Endothelial cell of umbilical vein (primary cell): ENCODE results near the gene SP6. TPM values are rescaled to one million over a fixed set of nuclear protein-coding genes. Genes with fewer than 3 reads are reported as not detected.

Experiments used
- BruUV-seq: library from RNA; stranded (reverse); fragments of 400-500 nt; replicated peaks from 2 replicates; lab custom pipeline; 2021; lab: Mats Ljungman, UMichigan
- CTCF ChIA-PET: fragments of 300-600, 350-600 bp; sonication (Branson Sonifier 250); formaldehyde crosslinking; loops from one replicate; lab custom pipeline; 2021; ENCODE audit warnings: antibody characterized with exemption, inconsistent platforms; lab: Charles Lee
- POLR2A ChIA-PET: fragments of 300-600, 350-600 bp; sonication (Branson Sonifier 250); formaldehyde crosslinking; loops from one replicate; lab custom pipeline; 2021; ENCODE audit warnings: antibody characterized with exemption, inconsistent platforms; lab: Charles Lee
- DNase-seq: peaks from one replicate; pipeline ENCODE4 v3.0.0-alpha.2; 2011; ENCODE audit warnings: low read depth, low spot score
- FAIRE-seq: peaks from 2 replicates; lab custom pipeline; 2011; peaks lifted over from hg19 to GRCh38; lab: Jason Lieb, UNC
- H2AFZ ChIP-seq: 2 replicates; pipeline ENCODE4 v1.6.0; 2012; ENCODE audit warnings: low read depth, low read length, control low read depth, inconsistent platforms
- H3K27ac ChIP-seq: 2 replicates; pipeline ENCODE4 v1.5.1; 2011; ENCODE audit warnings: low read depth, mild to moderate bottlenecking, control low read depth, low read length, moderate library complexity; ENCODE audit not compliant: insufficient read depth
- H3K27me3 ChIP-seq, 2 experiments: 2 replicates each; pipeline versions ENCODE4 v1.6.0 to v1.6.1; 2011; ENCODE audit warnings: low read length in 2 of 2, mixed read lengths in 1 of 2; ENCODE audit not compliant: control insufficient read depth in 2 of 2, insufficient read depth in 2 of 2
- H3K36me3 ChIP-seq, 2 experiments: 2 replicates in 1 of 2; 3 replicates in 1 of 2; pipeline ENCODE4 v1.5.1; 2011; ENCODE audit warnings: low read length in 2 of 2, mild to moderate bottlenecking in 1 of 2, moderate library complexity in 1 of 2; ENCODE audit not compliant: control insufficient read depth in 2 of 2, insufficient read depth in 2 of 2; ENCODE audit errors: extremely low read depth in 1 of 2
- H3K4me1 ChIP-seq: 3 replicates; pipeline ENCODE4 v1.5.1; 2011; ENCODE audit warnings: mild to moderate bottlenecking, low read length; ENCODE audit not compliant: control insufficient read depth, insufficient read depth; ENCODE audit errors: extremely low read depth
- H3K4me2 ChIP-seq: 2 replicates; pipeline ENCODE4 v1.6.1; 2011; ENCODE audit warnings: low read length, control low read depth, mixed read lengths; ENCODE audit not compliant: insufficient read depth
- H3K4me3 ChIP-seq, 3 experiments: fragments of 200-600 bp in 1 of 3; sonication (generic), shearing (Covaris generic) in 1 of 3; replicated peaks in 1 of 3; 2 replicates each; pipeline ENCODE4 v1.5.1; 2011 to 2016; ENCODE audit warnings: control low read depth in 3 of 3, low read length in 3 of 3, mild to moderate bottlenecking in 2 of 3, inconsistent platforms in 1 of 3, low read depth in 1 of 3, moderate library complexity in 1 of 3; ENCODE audit not compliant: insufficient read depth in 1 of 3
- H3K79me2 ChIP-seq: 2 replicates; pipeline ENCODE4 v1.6.0; 2012; ENCODE audit warnings: low read length, inconsistent platforms; ENCODE audit not compliant: control insufficient read depth, insufficient read depth
- H3K9ac ChIP-seq: replicated peaks from 2 replicates; pipeline ENCODE3; 2011; ENCODE audit warnings: low read length, control low read depth; ENCODE audit not compliant: insufficient read depth; ENCODE audit errors: extremely low read depth
- H3K9me1 ChIP-seq: replicated peaks from 3 replicates; pipeline ENCODE4 v1.6.0; 2011; ENCODE audit warnings: mild to moderate bottlenecking, low read length; ENCODE audit not compliant: control insufficient read depth, insufficient read depth; ENCODE audit errors: extremely low read depth
- H3K9me3 ChIP-seq: replicated peaks from 2 replicates; pipeline ENCODE4 v1.5.1; 2012; ENCODE audit warnings: low read length, inconsistent platforms; ENCODE audit not compliant: control insufficient read depth, insufficient read depth
- H4K20me1 ChIP-seq: replicated peaks from 2 replicates; pipeline ENCODE3; 2011; ENCODE audit warnings: mild to moderate bottlenecking, low read length; ENCODE audit not compliant: control insufficient read depth, insufficient read depth; ENCODE audit errors: extremely low read depth
- EZH2 ChIP-seq: IDR thresholded peaks from 2 replicates; pipeline ENCODE4 v1.6.1; 2012; ENCODE audit warnings: borderline replicate concordance, low read depth, mild to moderate bottlenecking, moderate library complexity, low read length, inconsistent platforms; ENCODE audit not compliant: severe bottlenecking
- FOS ChIP-seq: IDR thresholded peaks from 2 replicates; pipeline ENCODE4 v1.6.1; 2011; ENCODE audit warnings: mild to moderate bottlenecking, low read length, moderate library complexity, borderline replicate concordance; ENCODE audit not compliant: insufficient read depth
- GATA2 ChIP-seq: IDR thresholded peaks from 2 replicates; pipeline ENCODE4 v1.7.0; 2011; ENCODE audit warnings: low read depth, mild to moderate bottlenecking, moderate library complexity, mixed read lengths, low read length; ENCODE audit not compliant: insufficient read length, insufficient read depth
- JUN ChIP-seq: IDR thresholded peaks from 2 replicates; pipeline ENCODE4 v1.6.1; 2011; ENCODE audit warnings: borderline replicate concordance, low read depth; ENCODE audit not compliant: insufficient read length, insufficient read depth
- MYC ChIP-seq: IDR thresholded peaks from one replicate; pipeline ENCODE4 v1.6.1; 2011; ENCODE audit warnings: mild to moderate bottlenecking, low read depth, low read length
- POLR2A ChIP-seq: IDR thresholded peaks from 2 replicates; pipeline ENCODE4 v1.6.1; 2012; ENCODE audit warnings: low read depth, mild to moderate bottlenecking, control low read depth, low read length
- POLR2AphosphoS5 ChIP-seq: IDR thresholded peaks from 2 replicates; pipeline ENCODE4 v1.6.1; 2012; ENCODE audit warnings: low read depth, mild to moderate bottlenecking, control low read depth, low read length, moderate library complexity; ENCODE audit not compliant: insufficient read depth
- dilution Hi-C: fragments of 300-500 bp; cut with MboI; formaldehyde crosslinking; loops from one replicate; pipeline ENCODE4 v1.15.0; 2019; ENCODE audit warnings: low sequenced_read_pairs; ENCODE audit not compliant: extremely low pct_ligation_motif_present
- intact Hi-C: fragments of 100-400 bp; cut with micrococcal nuclease; formaldehyde crosslinking; loops from one replicate; pipeline ENCODE4 v1.10.0; 2022
- polyA plus RNA-seq, 4 experiments: library from polyadenylated mRNA; depleted of rRNA in 3 of 4; stranded (reverse) in 3 of 4; unstranded in 1 of 4; fragments of >200 nt; gene quantifications; 2 replicates each; pipeline versions ENCODE4 v1.2.1 to v1.2.3, GENCODE V29; 2011 to 2012; ENCODE audit warnings: missing spikeins in 1 of 4
- total RNA-seq: library from RNA; stranded (reverse); gene quantifications from 2 replicates; pipeline ENCODE4 v1.2.3, GENCODE V29; 2021
- TF ChIP-seq, protein P1 (sequence below): IDR thresholded peaks from 2 replicates; pipeline ENCODE4 v1.6.1; 2011; ENCODE audit not compliant: insufficient read depth, insufficient read length
- TF ChIP-seq, protein P2 (sequence below), 2 donors: IDR thresholded peaks; 1 replicate in 1 of 2; 2 replicates in 1 of 2; pipeline ENCODE4 v1.5.1; 2011; ENCODE audit warnings: low read length in 2 of 2, mild to moderate bottlenecking in 2 of 2, moderate library complexity in 2 of 2, control low read depth in 1 of 2, inconsistent platforms in 1 of 2, low read depth in 1 of 2; ENCODE audit not compliant: insufficient read depth in 1 of 2; ENCODE audit errors: extremely low read depth in 1 of 2

The SP6 gene
- total and polyA plus RNA-seq, 2 donors (not counting 3 experiments of a cell fraction or from before 2014, with no cell fraction given): 0.11 to 1.3 TPM

DNA sequence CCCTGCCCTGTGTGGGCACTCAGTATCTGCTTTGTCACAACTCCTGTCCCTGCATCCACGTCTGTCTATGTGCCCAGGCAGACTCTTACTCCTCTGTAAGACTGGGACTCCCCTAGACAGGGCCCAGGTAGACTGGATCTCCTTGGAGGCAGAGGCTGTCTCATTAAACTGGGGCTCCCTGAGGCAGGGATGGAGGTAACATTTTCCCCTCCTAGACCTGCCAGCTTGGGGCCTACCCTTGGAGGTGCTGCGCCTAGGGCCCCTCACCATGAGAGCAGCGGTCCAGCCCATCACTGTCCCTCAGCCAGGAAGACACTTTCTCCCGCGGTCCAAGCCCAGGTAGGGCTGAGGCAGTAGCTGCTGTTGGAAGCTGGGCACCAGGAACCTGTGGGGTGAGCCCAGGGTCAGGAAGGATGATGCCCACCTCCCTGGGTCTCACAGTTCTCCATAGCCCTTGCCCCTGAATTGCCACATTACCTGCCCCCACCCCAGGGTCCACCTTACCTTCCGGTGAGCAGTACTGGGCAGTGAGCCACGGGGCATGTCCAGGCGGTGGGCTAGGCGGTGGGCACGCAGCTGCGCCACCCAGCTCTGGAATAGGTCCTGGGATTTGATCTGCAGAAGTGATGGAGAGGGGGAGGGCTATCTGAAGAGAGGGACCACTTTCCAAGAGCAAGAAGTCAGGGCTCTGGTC, 32.8 kb downstream of the SP6 start:
- Histone ChIP-seq H3K4me1 (peaks cover 17% of the 10 kb centered on the region), H2AFZ (no peak overlapping the region), H3K79me2 (peaks cover 9% of the 10 kb centered on the region), H3K4me3 (no peak overlapping the region), H3K36me3 (peaks cover 3 to 43% of the 10 kb centered on the region in 2 experiments), H3K4me2 (no peak overlapping the region), H3K9ac (no peak overlapping the region), H3K9me1 (no peaks in the 10 kb centered on the region), H3K9me3 (no peaks in the 10 kb centered on the region), H3K27me3 (no peaks in the 10 kb centered on the region), H3K27ac (no peak overlapping the region), H4K20me1 (no peaks in the 10 kb centered on the region)
- dilution Hi-C loops: no loop called here
- FAIRE-seq (no peak), DNase-seq (no peak)
- intact Hi-C loops: no loop called here
- ChIA-PET CTCF (no interaction called here), POLR2A (no interaction called here)
- no TSS peak for BruUV-seq
- no peak for TF ChIP-seq FOS
- TF ChIP-seq GATA2: no peak
- no peak for TF ChIP-seq POLR2AphosphoS5
- TF ChIP-seq, protein P1, sequence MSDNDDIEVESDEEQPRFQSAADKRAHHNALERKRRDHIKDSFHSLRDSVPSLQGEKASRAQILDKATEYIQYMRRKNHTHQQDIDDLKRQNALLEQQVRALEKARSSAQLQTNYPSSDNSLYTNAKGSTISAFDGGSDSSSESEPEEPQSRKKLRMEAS: no peak
- no peak for TF ChIP-seq EZH2
- TF ChIP-seq, protein P2, sequence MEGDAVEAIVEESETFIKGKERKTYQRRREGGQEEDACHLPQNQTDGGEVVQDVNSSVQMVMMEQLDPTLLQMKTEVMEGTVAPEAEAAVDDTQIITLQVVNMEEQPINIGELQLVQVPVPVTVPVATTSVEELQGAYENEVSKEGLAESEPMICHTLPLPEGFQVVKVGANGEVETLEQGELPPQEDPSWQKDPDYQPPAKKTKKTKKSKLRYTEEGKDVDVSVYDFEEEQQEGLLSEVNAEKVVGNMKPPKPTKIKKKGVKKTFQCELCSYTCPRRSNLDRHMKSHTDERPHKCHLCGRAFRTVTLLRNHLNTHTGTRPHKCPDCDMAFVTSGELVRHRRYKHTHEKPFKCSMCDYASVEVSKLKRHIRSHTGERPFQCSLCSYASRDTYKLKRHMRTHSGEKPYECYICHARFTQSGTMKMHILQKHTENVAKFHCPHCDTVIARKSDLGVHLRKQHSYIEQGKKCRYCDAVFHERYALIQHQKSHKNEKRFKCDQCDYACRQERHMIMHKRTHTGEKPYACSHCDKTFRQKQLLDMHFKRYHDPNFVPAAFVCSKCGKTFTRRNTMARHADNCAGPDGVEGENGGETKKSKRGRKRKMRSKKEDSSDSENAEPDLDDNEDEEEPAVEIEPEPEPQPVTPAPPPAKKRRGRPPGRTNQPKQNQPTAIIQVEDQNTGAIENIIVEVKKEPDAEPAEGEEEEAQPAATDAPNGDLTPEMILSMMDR (IDR thresholded peaks at IDR 0.05; ENCODE audit: extremely low read depth in 1 of 2, insufficient read depth in 1 of 2, low read depth in 1 of 2, low read length in 2 of 2): no peak
- TF ChIP-seq JUN: no peak
- TF ChIP-seq MYC: no peak
- TF ChIP-seq POLR2A: no peak
